GM18498 (cell line): Measurements from ENCODE around the gene LRP1B.
"Not testable (repeated sequence)": the region's sequence is repeated elsewhere in the genome, so short reads cannot be mapped to it uniquely, and the experiment has no call there.

Source experiments
- ATAC-seq: cut with Tn5 transposase; IDR thresholded peaks from one replicate; pipeline ENCODE4 v1.9.1; 2021; ENCODE audit warnings: mild to moderate bottlenecking, moderate library complexity; ENCODE audit not compliant: unreplicated experiment

The LRP1B gene

DNA sequence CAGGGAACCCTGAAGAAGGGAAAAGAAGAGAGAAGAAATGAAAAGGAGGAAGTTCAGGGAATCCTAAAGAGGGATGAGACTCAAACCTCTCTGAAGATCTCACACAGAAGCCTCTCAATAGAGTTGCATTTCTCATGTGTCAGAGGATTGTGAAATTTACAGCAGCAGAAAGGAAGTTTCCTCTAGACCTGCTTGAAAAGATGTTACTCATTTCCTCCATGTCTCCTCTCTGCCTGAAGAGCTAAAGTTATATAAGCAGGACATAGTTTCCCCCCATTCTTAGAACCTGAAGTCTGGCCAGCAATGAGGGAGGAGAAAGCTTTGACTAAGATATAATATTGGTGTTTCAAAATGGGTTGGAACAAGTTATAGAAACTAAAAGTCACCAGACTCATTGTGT, 1155.6 kb downstream of the LRP1B start:
- ATAC-seq = no peak

DNA sequence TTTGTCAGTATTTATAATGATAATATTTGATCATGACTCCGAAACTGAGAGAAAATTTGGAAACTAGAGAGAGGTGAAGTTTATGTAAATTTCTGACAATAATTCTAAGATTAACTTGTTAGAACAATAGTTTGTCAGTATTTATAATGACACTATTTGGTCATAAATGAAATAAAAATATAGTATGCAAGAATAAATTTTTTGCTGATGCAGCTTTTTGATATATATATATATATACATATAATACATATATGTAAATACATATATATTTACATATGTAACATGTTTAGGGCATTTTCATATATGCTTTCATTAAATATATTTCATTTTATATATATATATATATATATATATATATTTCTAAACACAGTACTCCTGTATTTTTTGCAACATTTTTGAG, 1158.1 kb downstream of the LRP1B start:
- no peak for ATAC-seq

DNA sequence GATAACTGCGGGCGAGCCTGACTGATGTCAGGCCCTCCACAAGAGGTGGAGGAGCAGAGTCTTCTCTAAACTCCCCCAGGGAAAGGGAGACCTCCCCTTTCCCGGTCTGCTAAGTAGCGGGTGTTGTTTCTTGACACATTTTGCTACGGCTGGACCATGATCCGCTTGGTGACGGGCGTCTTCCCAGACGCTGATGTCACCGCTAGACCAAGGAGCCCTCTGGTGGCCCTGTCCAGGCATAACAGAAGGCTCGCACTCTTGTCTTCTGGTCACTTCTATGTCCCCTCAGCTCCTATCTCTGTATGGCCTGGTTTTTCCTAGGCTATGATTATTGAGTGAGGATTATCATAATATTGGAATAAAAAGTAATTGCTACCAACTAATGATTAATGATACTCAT, 1166.5 kb downstream of the LRP1B start:
- not testable (repeated sequence) for ATAC-seq

DNA sequence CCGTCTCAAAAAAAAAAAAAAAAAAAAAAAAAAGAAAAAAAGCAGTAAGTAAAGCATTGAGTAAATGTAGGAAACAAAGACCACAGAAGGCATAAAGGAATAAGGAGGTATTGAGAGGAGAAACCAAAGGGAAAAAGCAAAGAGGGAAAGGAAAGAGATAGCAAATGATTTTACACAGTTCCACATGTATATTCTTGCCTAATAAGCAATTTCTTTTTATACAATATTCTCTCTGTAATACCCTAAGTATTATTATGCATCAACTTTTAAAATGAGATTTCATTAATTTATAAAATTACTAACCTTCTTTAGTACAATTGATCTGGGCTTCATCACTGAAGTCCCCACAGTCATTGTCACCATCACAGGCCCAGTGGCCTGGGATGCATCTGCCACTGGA, 1180.9 kb downstream of the LRP1B start:
- ATAC-seq = no peak

DNA sequence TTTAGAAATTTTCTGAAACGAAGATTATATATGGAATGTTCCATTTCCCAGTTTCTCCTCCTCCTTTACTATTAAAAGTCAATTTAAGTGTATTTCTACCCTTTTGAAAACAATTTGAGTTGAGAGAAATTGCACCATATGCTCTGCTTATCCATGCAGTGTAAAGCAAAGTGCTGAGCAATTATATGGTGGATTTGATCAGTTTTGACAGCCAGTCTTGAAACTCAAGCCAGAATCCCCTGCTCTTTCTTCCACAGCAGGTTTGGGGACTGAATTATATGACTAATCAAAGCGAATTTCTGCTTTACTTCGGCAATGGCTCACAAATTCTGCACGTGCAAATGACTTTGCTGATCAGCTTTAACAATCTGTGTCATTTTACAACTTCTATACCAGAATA, 1183.6 kb downstream of the LRP1B start:
- no peak for ATAC-seq

DNA sequence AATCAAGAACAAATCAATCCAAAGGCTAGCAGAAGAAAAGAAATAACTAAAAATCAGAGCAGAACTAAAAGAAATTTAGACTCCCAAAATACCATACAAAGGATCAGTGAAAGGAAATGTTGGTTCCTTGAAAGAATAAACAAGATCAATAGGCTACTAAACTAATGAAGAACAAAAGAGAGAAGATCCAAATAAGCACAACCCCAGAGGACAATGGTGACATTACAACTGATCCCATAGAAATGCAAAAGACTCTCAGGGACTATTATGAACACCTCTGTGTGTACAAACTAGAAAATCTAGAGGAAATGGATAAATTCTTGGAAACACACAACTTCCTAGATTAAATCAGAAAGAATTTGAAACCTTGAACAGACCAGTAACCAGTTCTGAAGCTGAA, 1186.9 kb downstream of the LRP1B start:
- ATAC-seq = no peak

DNA sequence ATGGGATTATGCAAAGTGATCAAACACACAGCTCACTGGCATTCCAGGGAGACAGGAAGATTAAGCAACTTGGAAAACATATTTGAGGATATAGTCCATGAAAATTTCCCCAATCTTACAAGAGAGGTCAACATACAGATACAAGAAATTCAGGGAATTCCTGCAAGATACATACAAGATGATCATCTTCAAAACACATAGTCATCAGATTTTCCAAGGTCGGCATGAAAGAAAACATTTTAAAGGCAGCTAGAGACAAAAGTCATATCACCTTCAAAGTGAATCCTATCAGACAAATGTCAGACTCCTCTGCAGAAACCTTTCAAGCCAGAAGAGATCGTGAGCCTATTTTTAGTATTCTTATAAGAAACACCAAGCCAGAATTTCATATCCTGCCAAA, 1188.5 kb downstream of the LRP1B start:
- ATAC-seq = no peak

DNA sequence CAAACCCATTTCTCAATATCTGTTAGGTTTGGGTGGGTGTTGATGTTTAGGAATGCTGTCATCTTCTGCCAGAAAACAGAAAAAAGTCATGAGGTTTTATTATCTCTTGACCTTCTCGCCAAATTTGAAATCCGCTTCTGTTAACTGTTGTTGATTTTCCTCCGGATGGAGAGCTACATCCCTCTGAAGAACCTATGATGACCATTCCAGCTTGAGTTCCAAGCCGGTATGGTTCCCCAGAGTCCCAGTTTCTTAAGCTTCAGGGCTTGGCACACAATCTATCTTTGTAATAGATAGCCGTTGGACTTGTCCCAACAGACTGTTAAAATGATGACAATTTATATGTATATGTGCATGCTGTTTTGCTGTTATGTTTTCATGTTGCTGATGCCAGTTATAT, 1201.0 kb downstream of the LRP1B start:
- no peak for ATAC-seq

DNA sequence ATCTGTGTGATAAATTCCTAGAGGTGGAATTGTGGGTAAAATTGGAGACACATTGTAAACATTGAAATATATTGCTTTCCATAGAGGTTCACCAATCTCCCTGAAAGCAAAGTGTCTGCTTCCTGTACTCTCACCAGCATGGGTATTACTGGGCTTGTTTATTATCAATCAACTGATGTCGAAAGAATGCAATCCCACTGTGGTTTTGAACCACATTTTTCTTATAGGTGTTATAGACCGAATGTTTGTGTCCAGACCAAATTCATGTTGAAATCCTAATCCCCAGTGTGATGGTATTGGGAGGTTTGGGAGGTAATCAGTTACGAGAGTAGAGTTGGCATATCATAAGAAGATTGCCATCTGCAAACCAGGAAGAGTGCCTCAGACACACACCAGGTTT, 1212.4 kb downstream of the LRP1B start:
- ATAC-seq = no peak

DNA sequence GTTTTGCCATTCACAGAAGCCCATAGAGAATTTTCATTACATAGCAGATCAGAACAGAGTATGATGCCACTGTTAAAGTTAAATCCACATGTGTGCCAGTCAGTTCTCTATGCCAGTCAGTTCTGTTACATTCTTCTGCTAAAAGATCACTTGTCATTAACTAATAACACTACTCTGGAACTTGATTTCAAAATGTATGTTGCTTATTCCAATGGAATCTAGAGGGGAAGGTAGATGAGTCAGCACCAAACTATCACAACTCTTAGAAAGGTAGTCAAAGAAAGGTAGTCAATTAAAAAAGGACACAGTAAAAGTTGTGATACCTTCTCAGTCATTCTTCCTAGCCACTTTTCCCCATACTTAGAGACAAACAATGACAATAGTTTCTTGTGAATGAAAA, 1214.4 kb downstream of the LRP1B start:
- ATAC-seq = no peak

DNA sequence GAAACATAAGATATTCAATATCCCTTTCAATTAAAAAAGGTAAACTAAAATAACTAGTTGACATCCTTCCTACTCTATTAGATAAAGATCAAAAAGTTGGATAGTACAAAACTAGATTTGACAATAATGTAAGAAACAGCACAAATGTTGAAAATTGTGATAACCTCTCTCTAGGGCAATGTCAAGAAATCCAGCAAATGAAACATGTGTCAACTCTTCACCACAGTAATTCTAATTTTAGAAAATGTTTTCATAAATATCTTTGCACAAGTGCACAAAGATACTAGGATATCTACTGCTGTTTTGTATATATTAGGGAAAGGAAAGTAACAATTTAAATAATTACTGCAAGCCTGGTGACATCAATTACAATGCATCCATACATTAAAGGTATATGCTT, 1220.1 kb downstream of the LRP1B start:
- no peak for ATAC-seq

DNA sequence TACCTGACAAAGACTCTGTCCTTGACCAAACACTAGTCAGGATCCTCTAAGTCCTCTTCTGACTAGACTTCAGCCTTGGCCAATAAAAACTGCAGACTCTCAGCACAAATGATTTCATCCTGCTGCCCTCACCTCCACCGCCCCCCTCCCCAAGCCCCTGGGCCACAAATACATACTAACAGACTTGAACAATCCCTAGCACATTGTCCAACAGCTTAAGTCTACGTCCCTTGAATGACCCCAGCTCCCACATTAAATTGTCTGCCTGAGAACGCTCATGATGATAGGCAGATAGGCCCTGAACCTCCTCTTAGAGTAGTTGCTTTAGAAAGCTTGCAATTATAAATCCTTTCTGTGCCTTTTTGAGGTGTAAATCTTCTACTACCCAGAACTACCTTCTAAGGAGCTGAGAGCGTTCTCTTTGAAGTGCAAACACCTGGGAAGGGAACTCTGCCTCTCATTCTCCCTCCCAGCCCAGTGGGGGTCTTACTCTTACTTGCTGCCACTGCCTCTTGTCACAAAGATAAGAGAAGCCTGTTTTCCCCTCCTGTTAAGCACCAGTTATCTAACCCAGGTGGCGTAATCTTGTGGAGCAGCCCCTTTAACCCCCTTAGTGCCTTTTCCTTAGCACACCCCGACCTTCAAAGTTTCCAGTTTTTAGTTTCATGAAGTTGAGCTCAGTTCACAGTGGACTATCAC, 1225.6 kb downstream of the LRP1B start:
- no peak for ATAC-seq

DNA sequence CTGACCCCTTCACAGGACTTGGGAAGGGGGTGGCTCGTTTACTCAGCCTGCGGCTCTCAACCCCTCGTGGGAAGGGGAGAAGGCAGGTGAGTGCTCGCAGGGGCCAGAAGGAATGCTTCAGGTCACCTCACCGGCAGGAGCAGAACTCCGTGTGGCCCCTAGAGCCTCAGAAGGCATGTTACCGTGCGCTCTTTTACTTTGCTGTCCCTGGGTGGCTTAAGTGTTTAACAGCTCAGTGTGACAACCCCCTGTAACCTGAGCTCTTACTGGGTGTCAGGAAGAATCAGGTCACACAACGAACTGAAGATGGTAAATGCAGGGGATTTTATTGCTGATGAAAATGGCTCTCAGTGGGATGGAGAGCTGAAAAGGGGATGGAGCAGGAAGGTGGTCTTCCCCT, 1235.4 kb downstream of the LRP1B start:
- no peak for ATAC-seq

DNA sequence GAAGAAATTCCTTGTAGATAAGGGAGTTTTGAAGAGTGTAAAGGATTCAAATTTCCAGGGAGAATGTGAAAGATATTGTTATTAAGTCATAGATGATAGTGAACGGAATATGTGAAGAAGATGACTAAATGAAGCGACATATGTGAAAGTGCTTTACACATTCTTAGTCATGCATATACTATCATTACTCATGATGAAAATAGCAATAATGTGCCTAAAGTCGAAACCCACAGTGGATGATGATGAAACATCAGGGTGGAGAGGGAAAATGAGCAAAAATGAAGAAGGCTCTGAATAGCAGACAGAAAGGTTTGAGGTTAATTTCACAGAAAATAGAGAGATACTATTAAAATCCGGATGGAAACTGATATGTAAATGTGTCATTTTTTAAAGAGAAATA, 1237.1 kb downstream of the LRP1B start:
- no peak for ATAC-seq

DNA sequence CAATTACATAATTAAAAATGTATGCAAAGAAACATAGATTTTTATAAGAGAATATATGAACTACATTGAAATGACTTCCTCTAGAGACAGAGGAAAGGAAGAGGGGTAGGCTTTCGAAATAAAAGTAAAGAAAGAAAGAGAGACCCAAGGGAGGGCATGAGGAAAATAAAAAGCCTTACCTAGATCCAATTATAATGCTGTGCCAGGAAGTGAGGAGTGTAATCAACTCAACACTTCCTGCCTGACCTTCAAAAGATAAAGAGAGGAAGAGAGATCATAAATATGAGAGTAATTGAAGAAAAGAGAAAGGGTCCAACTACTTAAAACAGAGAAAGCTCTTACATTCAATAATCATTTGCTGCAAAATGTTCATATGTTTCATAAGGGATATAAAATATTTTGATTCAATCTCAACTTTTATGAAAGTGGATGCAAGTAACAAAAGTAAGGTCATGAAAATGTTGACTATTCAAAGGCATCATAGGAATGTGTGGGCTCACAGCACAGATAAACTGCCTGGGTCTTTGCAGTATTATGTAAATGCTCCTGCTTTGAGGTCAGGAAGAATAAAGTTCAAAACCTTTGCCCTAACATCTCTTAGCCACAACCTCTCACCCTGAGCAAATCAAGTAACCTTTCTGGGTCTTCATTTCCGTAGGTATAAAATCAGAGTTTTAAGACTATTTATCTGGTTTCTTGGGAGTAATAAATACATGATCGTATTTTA, 1237.7 kb downstream of the LRP1B start:
- ATAC-seq = no peak

DNA sequence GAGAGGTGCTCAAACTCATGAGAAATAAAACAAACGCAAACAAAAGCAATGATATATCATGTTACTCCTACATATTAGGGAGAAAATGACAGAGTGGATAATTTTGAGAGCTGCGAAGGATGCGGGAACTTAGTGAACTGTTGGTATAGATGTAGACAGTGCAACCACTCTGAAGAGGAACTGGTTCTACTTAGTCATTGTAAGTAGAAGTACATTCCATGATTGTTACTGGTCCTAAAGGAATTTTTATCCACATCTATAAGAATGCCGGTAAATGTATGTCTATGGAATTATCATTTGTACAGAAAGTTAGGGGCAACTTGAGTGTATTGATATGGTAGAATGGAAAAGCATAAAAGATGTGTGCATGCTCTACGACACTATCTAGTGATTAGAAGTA, 1238.4 kb downstream of the LRP1B start:
- ATAC-seq = no peak

DNA sequence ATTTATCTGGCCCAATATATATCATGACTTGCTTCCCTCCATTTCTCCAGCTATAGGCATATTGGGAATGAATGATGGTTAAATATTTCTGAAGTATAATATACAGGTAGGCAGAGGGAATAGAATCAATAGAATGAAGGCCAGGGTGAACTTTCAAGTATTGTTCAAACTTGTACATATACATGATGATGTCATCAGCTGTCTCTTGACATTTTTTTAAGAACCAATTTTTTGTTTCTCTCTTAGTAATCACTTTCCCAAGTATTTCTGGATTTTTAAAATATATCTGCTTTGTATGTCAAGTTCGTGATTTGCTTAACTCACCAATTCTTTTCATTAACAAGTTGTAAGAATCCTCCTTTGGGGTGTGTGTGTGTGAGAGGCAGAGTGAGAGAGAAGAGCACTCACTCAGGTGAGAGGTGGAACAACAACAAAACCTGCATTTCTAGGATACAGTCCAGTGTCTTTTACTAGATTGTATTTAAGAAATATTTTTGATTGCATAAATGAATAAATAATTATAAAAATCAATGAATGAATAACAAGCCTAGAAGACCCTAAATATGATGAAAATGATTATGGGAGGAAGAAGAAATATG, 1239.1 kb downstream of the LRP1B start:
- peak; percentile 59 for ATAC-seq

DNA sequence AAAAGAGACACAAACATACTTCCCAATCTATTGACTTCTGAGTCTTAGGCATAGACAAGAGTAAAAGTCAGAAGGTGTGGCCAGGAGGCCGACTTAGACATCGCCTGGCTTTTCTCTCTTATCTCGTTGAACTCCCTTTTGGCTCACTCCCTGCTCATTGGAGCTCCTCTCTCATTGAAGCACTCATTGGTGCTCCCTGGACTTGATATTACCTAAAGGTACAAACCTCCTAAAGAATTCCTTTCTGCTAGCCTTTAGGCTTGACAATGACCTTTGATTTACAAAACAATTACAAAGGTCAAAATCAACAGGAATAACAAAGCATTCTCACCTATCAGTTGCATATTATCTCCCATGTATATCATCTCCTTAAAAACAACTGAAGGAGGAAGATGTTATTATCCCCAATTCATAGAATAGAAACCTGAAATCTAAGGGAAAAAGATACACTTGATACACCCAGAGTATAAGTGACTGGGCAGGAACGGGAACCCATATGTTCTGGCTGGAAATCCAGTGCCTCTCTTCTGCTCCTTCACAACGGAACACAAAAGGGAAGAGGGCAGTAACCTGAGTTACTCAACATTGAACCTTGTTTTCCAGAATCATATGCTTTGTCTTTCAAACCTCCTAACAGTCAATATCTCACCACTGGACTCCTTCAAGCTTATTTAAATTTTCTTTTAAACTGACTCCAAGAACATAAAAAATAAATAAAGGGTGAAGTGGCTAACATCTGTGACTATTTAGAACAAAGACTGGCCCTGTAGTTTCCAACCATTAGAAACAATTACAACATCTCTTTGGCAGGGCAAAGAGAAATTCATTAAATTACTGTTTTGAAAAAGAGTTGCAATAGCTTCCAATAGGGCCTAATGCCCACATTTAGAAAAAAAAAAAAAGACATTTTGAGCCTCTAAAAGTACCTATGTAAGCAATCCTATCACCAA, 1247.9 kb downstream of the LRP1B start:
- no peak for ATAC-seq

DNA sequence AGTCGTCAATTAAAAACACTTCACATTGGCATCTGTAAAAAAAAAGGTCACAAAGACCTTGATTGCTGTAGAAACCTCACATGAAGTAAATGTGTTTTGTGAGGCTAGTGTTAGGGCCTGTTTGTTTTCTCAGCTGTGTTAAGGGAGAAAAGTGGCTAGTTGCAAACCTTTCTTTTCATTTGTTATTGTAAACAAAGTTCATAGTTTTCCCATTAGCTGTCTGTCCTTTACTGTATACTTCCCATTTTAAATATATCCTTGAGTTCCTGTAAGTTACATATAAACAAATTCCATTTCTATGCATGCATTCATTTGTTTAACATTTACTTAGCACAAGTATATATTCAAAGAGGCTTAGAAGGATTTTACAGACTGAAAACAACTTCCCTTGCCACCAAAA, 1250.2 kb downstream of the LRP1B start:
- no peak for ATAC-seq

DNA sequence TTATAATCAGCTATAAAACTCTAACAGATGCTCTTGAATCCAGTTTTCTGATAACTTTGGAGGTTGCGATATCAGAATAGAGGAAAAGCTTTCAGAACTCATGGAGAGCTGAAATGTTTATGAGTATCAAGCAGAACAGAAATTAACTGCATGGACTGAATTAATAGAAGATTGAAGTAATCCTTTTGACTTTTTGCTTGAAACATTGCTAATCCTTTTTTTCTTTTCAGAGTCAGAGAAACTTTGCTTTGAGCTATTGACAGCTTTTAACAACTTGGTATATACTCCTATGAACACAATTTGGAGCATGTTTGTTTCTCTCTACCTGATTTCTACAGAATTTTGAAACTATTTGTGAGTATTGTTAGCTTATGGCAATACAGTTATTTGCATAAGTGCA, 1254.8 kb downstream of the LRP1B start:
- no peak for ATAC-seq

DNA sequence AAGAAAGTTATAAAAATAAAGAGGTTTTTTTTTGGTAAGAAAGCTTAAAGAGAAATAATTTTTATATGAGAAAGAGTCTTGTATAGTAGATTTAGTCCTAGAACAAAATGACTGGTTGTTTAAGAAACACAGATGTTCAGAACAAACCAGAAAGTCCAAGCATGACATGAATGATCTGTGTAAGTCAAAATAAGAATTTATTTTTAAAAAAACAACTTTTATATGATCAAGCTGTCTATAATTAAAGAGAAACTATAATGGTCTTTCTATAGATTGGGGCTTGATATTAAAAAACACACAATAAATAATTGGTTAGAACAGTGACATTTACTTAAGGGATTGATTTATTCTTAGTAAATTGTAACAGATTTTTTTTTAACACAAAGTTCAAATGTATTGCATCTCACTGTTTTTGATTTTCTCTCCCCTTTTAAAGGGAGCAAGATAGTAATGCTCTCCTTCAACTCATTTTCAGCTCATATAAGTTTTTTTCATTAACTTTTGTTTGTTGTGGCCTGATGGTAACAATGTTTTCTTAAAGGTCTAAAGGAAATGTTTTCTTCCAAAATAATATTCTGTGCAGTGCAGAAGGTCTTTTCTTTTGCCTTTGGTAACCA, 1256.8 kb downstream of the LRP1B start:
- ATAC-seq = no peak
